ENCODE results near the gene CRYZL1. TPM values are rescaled to one million over a fixed set of nuclear protein-coding genes. Genes with fewer than 3 reads are reported as not detected.
"Not testable (repeated sequence)": the region's sequence is repeated elsewhere in the genome, so short reads cannot be mapped to it uniquely, and the experiment has no call there.

CRYZL1 gene
- total RNA-seq, 5 donors from 2014 or later (not counting 1 experiment from before 2014, with no cell fraction given) = 26.5 to 58.3 (median 47.8) TPM

- no peak overlapping the region for H3K4me3 Mint-ChIP-seq
- Histone ChIP-seq H3K27me3 (replicated peaks in 1 of 2; ENCODE audit: control insufficient read depth in 2 of 2, extremely low read depth in 1 of 2, insufficient read depth in 2 of 2, low read length in 1 of 2) (no peaks in the 10 kb centered on the region), H3K36me3 (ENCODE audit: control insufficient read depth in 2 of 2, extremely low read depth in 1 of 2, insufficient read depth in 1 of 2, low read length in 1 of 2) (no peaks in the 10 kb centered on the region), H3K4me1 (ENCODE audit: control insufficient read depth in 1 of 2, extremely low read depth in 1 of 2, insufficient read depth in 2 of 2, low read length in 2 of 2) (no peaks in the 10 kb centered on the region), H3K27ac (ENCODE audit: low read length) (no peak overlapping the region), H3K9me3 (no peaks in the 10 kb centered on the region), H3K4me3 (ENCODE audit: control insufficient read depth in 1 of 2, extremely low read depth in 1 of 2, low read length in 1 of 2) (no peak overlapping the region)
- ATAC-seq (replicated peaks in 1 of 4) (no peak), DNase-seq (no peak)
- H3K27me3 Mint-ChIP-seq = peaks cover 4 to 11% of the 10 kb centered on the region in 2 donors
- ChIA-PET CTCF (interaction anchor here (0.7 kb wide), 3 partner anchors 30 to 1583 kb away, joined by 3 to 6 read pairs (median 5); no protein-coding TSS in a partner anchor), POLR2A (no interaction called here)
- WGBS (ENCODE audit: insufficient coverage) = 96% methylated on average over 3 of the region's 5 CpGs
- no peaks in the 10 kb centered on the region for H3K4me1 Mint-ChIP-seq
- H3K27ac Mint-ChIP-seq = no peak overlapping the region
- H3K36me3 Mint-ChIP-seq = no peaks in the 10 kb centered on the region
- no peaks in the 10 kb centered on the region for H3K9me3 Mint-ChIP-seq
Measured at GRCh38 chr21:33684923-33685560, 43.5 kb upstream of the CRYZL1 start.

- no peaks in the 10 kb centered on the region for H3K27me3 ChIP-seq (replicated peaks in 1 of 2; ENCODE audit: control insufficient read depth in 2 of 2, extremely low read depth in 1 of 2, insufficient read depth in 2 of 2, low read length in 1 of 2)
Measured at GRCh38 chr21:33684068-33684467, 42.5 kb upstream of the CRYZL1 start.

GRCh38 chr21:33682992-33683627 lies 41.6 kb upstream of the CRYZL1 start:
- WGBS (ENCODE audit: insufficient coverage) = 89% methylated on average over 1 of the region's 4 CpGs
- no peaks in the 10 kb centered on the region for H3K36me3 Mint-ChIP-seq
- no peak overlapping the region for H3K27ac ChIP-seq (ENCODE audit: low read length)
- H3K27ac Mint-ChIP-seq = no peak overlapping the region
- H3K4me3 ChIP-seq (ENCODE audit: control insufficient read depth in 1 of 2, extremely low read depth in 1 of 2, low read length in 1 of 2) = no peak overlapping the region
- H3K36me3 ChIP-seq (ENCODE audit: control insufficient read depth in 2 of 2, extremely low read depth in 1 of 2, insufficient read depth in 1 of 2, low read length in 1 of 2) = no peaks in the 10 kb centered on the region
- ATAC-seq (replicated peaks in 1 of 4) = no peak
- no peaks in the 10 kb centered on the region for H3K4me1 ChIP-seq (ENCODE audit: control insufficient read depth in 1 of 2, extremely low read depth in 1 of 2, insufficient read depth in 2 of 2, low read length in 2 of 2)
- no peaks in the 10 kb centered on the region for H3K4me1 Mint-ChIP-seq
- H3K27me3 ChIP-seq (replicated peaks in 1 of 2; ENCODE audit: control insufficient read depth in 2 of 2, extremely low read depth in 1 of 2, insufficient read depth in 2 of 2, low read length in 1 of 2) = no peaks in the 10 kb centered on the region
- POLR2A ChIA-PET = no interaction called here
- H3K9me3 ChIP-seq = no peaks in the 10 kb centered on the region
- CTCF ChIA-PET = no interaction called here
- H3K9me3 Mint-ChIP-seq = no peaks in the 10 kb centered on the region
- peaks cover 4 to 10% of the 10 kb centered on the region in 2 donors for H3K27me3 Mint-ChIP-seq
- no peak for DNase-seq
- no peak overlapping the region for H3K4me3 Mint-ChIP-seq

More at GRCh38 chr21:33684068-33684467, 42.5 kb upstream of the CRYZL1 start:
- H3K4me3 ChIP-seq (ENCODE audit: control insufficient read depth in 1 of 2, extremely low read depth in 1 of 2, low read length in 1 of 2) = no peak overlapping the region
- ATAC-seq (replicated peaks in 1 of 4) (no peak), DNase-seq (no peak)
- H3K27me3 Mint-ChIP-seq = peaks cover 4 to 11% of the 10 kb centered on the region in 2 donors
- POLR2A ChIA-PET = no interaction called here
- no CpG with 5 or more reads among the region's 2 CpGs for WGBS (ENCODE audit: insufficient coverage)
- H3K36me3 Mint-ChIP-seq = no peaks in the 10 kb centered on the region
- no peaks in the 10 kb centered on the region for H3K9me3 Mint-ChIP-seq
- H3K4me1 ChIP-seq (ENCODE audit: control insufficient read depth in 1 of 2, extremely low read depth in 1 of 2, insufficient read depth in 2 of 2, low read length in 2 of 2) = no peaks in the 10 kb centered on the region
- H3K4me3 Mint-ChIP-seq = no peak overlapping the region
- no peak overlapping the region for H3K27ac ChIP-seq (ENCODE audit: low read length)
- no peak overlapping the region for H3K27ac Mint-ChIP-seq
- CTCF ChIA-PET = no interaction called here
- no peaks in the 10 kb centered on the region for H3K9me3 ChIP-seq
- no peaks in the 10 kb centered on the region for H3K36me3 ChIP-seq (ENCODE audit: control insufficient read depth in 2 of 2, extremely low read depth in 1 of 2, insufficient read depth in 1 of 2, low read length in 1 of 2)
- no peaks in the 10 kb centered on the region for H3K4me1 Mint-ChIP-seq

GRCh38 chr21:33680870-33681269 lies 39.3 kb upstream of the CRYZL1 start:
- no peaks in the 10 kb centered on the region for H3K4me1 Mint-ChIP-seq
- H3K4me3 ChIP-seq (ENCODE audit: control insufficient read depth in 1 of 2, extremely low read depth in 1 of 2, low read length in 1 of 2) = no peak overlapping the region
- POLR2A ChIA-PET = no interaction called here

GRCh38 chr21:33677450-33677849 lies 35.9 kb upstream of the CRYZL1 start:
- ChIA-PET POLR2A (no interaction called here), CTCF (no interaction called here)
- WGBS (ENCODE audit: insufficient coverage) = 95% methylated on average over 8 of the region's 9 CpGs

More at GRCh38 chr21:33680870-33681269, 39.3 kb upstream of the CRYZL1 start:
- ATAC-seq (replicated peaks in 1 of 4) (no peak), DNase-seq (no peak)
- no peaks in the 10 kb centered on the region for H3K4me1 ChIP-seq (ENCODE audit: control insufficient read depth in 1 of 2, extremely low read depth in 1 of 2, insufficient read depth in 2 of 2, low read length in 2 of 2)
- no peaks in the 10 kb centered on the region for H3K9me3 ChIP-seq
- H3K36me3 ChIP-seq (ENCODE audit: control insufficient read depth in 2 of 2, extremely low read depth in 1 of 2, insufficient read depth in 1 of 2, low read length in 1 of 2) = no peaks in the 10 kb centered on the region
- H3K27me3 ChIP-seq (replicated peaks in 1 of 2; ENCODE audit: control insufficient read depth in 2 of 2, extremely low read depth in 1 of 2, insufficient read depth in 2 of 2, low read length in 1 of 2) = no peaks in the 10 kb centered on the region
- H3K27ac ChIP-seq (ENCODE audit: low read length) = no peak overlapping the region
- Mint-ChIP-seq H3K27ac (no peak overlapping the region), H3K36me3 (no peaks in the 10 kb centered on the region), H3K4me3 (no peak overlapping the region), H3K9me3 (no peaks in the 10 kb centered on the region), H3K27me3 (peaks cover 4 to 8% of the 10 kb centered on the region in 2 donors)
- 92% methylated on average over 4 of the region's 6 CpGs for WGBS (ENCODE audit: insufficient coverage)
- CTCF ChIA-PET = no interaction called here

GRCh38 chr21:33676666-33677065 lies 35.1 kb upstream of the CRYZL1 start:
- CTCF ChIA-PET; H3K27me3 ChIP-seq (replicated peaks in 1 of 2; ENCODE audit: control insufficient read depth in 2 of 2, extremely low read depth in 1 of 2, insufficient read depth in 2 of 2, low read length in 1 of 2); H3K27me3 Mint-ChIP-seq: not testable (repeated sequence)

More at GRCh38 chr21:33677450-33677849, 35.9 kb upstream of the CRYZL1 start:
- Mint-ChIP-seq H3K9me3 (no peaks in the 10 kb centered on the region), H3K27me3 (no peaks in the 10 kb centered on the region), H3K4me1 (no peaks in the 10 kb centered on the region), H3K36me3 (no peaks in the 10 kb centered on the region), H3K4me3 (no peak overlapping the region), H3K27ac (no peak overlapping the region)
- DNase-seq (no peak), ATAC-seq (replicated peaks in 1 of 4) (no peak)
- Histone ChIP-seq H3K36me3 (ENCODE audit: control insufficient read depth in 2 of 2, extremely low read depth in 1 of 2, insufficient read depth in 1 of 2, low read length in 1 of 2) (no peaks in the 10 kb centered on the region), H3K4me3 (ENCODE audit: control insufficient read depth in 1 of 2, extremely low read depth in 1 of 2, low read length in 1 of 2) (no peak overlapping the region), H3K9me3 (no peaks in the 10 kb centered on the region), H3K27me3 (replicated peaks in 1 of 2; ENCODE audit: control insufficient read depth in 2 of 2, extremely low read depth in 1 of 2, insufficient read depth in 2 of 2, low read length in 1 of 2) (no peaks in the 10 kb centered on the region), H3K27ac (ENCODE audit: low read length) (no peak overlapping the region), H3K4me1 (ENCODE audit: control insufficient read depth in 1 of 2, extremely low read depth in 1 of 2, insufficient read depth in 2 of 2, low read length in 2 of 2) (no peaks in the 10 kb centered on the region)

More at GRCh38 chr21:33676666-33677065, 35.1 kb upstream of the CRYZL1 start:
- H3K36me3 ChIP-seq (ENCODE audit: control insufficient read depth in 2 of 2, extremely low read depth in 1 of 2, insufficient read depth in 1 of 2, low read length in 1 of 2); POLR2A ChIA-PET; ATAC-seq (replicated peaks in 1 of 4); H3K4me1 ChIP-seq (ENCODE audit: control insufficient read depth in 1 of 2, extremely low read depth in 1 of 2, insufficient read depth in 2 of 2, low read length in 2 of 2); H3K36me3 Mint-ChIP-seq; H3K9me3 ChIP-seq; H3K4me3 ChIP-seq (ENCODE audit: control insufficient read depth in 1 of 2, extremely low read depth in 1 of 2, low read length in 1 of 2); H3K27ac ChIP-seq (ENCODE audit: low read length); H3K4me3 Mint-ChIP-seq; DNase-seq; H3K4me1 Mint-ChIP-seq; H3K27ac Mint-ChIP-seq; H3K9me3 Mint-ChIP-seq: not testable (repeated sequence)
- WGBS (ENCODE audit: insufficient coverage) = no CpG with 5 or more reads among the region's 5 CpGs

Measured in T-cell (primary cell).